AG04450 (cell line): ENCODE measurements around the gene HMG20B. TPM values are rescaled to one million over a fixed set of nuclear protein-coding genes. Genes with fewer than 3 reads are reported as not detected.

Experiments
- CTCF ChIA-PET: fragments of 300-600, 350-600 bp; formaldehyde crosslinking; extraction: SDS; loops from one replicate; lab custom pipeline; 2022; ENCODE audit warnings: antibody characterized with exemption, inconsistent platforms; lab: Charles Lee
- POLR2A ChIA-PET: fragments of 350-600 bp; formaldehyde crosslinking; extraction: SDS; loops from one replicate; lab custom pipeline; 2021; ENCODE audit warnings: antibody characterized with exemption, inconsistent platforms; lab: Yijun Ruan, JAX
- DNase-seq: peaks from one replicate; pipeline ENCODE4 v3.0.0-alpha.2; 2011; ENCODE audit warnings: low read depth, low spot score
- H3K27ac ChIP-seq: one replicate; pipeline ENCODE4 v1.5.1; 2012; ENCODE audit warnings: low read depth, low read length, control low read depth
- H3K27me3 ChIP-seq: one replicate; pipeline ENCODE4 v1.6.0; 2012; ENCODE audit warnings: low read length; ENCODE audit not compliant: control insufficient read depth, insufficient read depth
- H3K4me3 ChIP-seq: 2 replicates; pipeline ENCODE4 v1.5.1; 2011; ENCODE audit warnings: mild to moderate bottlenecking, low read depth, low read length, control low read depth
- H3K9me3 ChIP-seq: 2 replicates; pipeline ENCODE4 v1.5.1; 2012; ENCODE audit warnings: low read length; ENCODE audit not compliant: control insufficient read depth, insufficient read depth
- polyA minus RNA-seq: library from RNA; depleted of rRNA, polyadenylated mRNA; stranded (reverse); fragments of >200 nt; gene quantifications from 2 replicates; pipeline ENCODE4 v1.2.3, GENCODE V29; 2011; rRNA and poly(A)+ RNA removed
- polyA plus RNA-seq: library from polyadenylated mRNA; depleted of rRNA; stranded (reverse); fragments of >200 nt; gene quantifications from 2 replicates; pipeline ENCODE4 v1.2.3, GENCODE V29; 2011; rRNA removed
- TF ChIP-seq, protein P1 (sequence below): IDR thresholded peaks from 2 replicates; pipeline ENCODE4 v1.5.1; 2011; ENCODE audit warnings: low read depth, low read length, control low read depth, inconsistent platforms

The HMG20B gene
- polyA plus RNA-seq = 30.5 and 36.8 TPM in 2 replicates
- 10.0 and 13.1 TPM in 2 replicates for polyA minus RNA-seq

DNA sequence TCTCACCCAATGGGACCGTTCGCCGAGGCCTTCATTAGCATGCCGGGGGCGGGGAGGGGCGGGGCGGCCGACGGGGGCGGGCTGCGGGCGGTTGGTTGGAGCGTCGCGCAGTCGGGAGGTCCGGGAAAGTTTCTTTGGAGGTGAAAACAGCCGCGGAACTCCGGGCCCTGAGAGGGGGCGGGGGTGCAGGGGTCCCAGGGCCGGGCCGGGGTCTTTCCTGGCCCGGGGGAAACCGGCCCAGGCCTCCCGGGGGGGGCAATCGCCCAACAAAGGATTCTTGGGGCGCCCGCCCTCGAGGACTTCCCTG lies at the start of gene HMG20B:
Gene HMG20B, plus strand, starts transcription at position 90 of the 307 bp plus-strand sequence. CDS start 366 bp downstream, outside the sequence.
- Histone ChIP-seq H3K27ac (peak within 1 kb of the TSS; percentile 61), H3K9me3 (no peaks in the 10 kb centered on the region; the same call in 1 of the 2 replicates), H3K27me3 (no peaks in the 10 kb centered on the region), H3K4me3 (peak within 1 kb of the TSS; percentile 80)
- CTCF ChIA-PET = no interaction called here
- TF ChIP-seq, protein P1, sequence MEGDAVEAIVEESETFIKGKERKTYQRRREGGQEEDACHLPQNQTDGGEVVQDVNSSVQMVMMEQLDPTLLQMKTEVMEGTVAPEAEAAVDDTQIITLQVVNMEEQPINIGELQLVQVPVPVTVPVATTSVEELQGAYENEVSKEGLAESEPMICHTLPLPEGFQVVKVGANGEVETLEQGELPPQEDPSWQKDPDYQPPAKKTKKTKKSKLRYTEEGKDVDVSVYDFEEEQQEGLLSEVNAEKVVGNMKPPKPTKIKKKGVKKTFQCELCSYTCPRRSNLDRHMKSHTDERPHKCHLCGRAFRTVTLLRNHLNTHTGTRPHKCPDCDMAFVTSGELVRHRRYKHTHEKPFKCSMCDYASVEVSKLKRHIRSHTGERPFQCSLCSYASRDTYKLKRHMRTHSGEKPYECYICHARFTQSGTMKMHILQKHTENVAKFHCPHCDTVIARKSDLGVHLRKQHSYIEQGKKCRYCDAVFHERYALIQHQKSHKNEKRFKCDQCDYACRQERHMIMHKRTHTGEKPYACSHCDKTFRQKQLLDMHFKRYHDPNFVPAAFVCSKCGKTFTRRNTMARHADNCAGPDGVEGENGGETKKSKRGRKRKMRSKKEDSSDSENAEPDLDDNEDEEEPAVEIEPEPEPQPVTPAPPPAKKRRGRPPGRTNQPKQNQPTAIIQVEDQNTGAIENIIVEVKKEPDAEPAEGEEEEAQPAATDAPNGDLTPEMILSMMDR = no peak
- POLR2A ChIA-PET = no interaction called here
- no peak for DNase-seq

DNA sequence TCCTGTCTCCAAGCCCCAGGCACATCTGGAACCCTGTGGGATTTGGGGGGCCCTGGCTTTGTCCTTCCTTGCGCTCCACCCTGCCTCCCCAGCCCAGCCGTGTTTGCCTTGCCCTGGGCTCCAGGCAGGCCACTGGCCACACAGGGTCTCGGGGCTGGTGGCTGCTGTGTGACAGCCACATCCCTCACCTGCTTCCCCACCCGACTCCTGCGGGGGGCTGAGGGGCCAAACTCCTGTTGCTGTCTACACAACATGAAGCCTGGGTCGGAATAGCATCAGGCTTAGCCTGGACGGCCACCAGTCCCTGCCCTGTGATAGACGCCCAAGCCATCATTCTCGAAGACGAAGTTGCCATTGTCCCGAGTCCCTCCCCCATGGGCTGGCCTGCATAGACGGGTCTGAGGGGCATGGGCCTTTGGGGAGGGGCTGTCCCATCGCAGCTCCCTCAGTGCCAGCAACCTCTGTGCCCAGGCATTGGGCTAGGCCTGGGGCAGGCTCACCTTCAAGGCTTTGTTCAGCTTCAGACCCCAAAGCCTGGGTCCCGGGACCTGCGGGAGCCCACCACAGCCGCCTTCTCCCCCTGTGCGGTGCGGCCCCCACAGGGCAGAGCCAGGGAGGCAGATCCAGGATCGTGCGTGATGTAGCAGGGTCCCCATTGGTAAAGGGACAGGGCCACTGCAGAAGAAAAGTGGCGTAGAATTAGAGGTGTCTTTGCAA lies 49.2 kb upstream of the HMG20B start:
- POLR2A ChIA-PET = no interaction called here
- Histone ChIP-seq H3K4me3 (no peak overlapping the region), H3K27ac (no peak overlapping the region), H3K9me3 (no peaks in the 10 kb centered on the region; the same call in 1 of the 2 replicates), H3K27me3 (no peaks in the 10 kb centered on the region)
- CTCF ChIA-PET = no interaction called here
- TF ChIP-seq, protein P1 = no peak
- DNase-seq = no peak

DNA sequence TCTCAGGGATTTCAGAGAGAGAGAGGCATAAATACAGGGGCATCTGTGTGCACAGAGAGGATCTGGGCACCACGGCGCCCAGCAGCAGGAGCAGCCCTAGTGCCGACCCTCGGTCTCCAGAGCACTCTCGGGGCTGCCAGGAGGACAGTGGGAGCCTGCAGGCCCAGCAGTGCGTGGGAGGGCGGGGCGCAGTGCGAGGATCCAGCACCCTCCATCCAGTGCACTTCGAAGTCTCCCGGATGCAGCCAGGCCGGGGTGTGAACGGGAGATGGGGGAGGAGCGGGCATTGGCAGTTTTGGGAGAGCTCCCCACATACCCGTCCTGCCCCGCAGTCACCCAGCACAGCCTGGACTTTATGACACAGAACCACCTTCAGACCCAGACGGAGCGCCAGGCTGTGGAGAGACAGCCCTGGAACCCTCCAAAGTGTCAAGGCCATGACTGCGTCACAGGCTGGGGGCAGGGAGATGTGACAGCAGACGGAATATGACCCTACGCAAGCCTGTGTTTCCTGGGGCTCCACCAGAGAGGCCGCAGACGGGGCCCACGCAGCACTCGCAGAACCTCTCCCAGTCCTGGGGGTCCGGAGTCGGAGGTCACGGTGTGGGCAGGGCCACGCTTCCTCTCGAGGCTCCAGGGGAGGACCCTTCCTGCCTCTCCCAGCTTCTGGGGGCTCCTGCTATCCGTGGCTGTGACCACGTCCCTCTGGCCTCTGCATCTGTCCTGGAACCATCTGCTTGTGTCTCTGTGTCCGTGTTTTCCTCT lies 48.5 kb upstream of the HMG20B start:
- no peak for DNase-seq
- TF ChIP-seq, protein P1 = no peak
- ChIA-PET CTCF (no interaction called here), POLR2A (no interaction called here)
- Histone ChIP-seq H3K9me3 (no peaks in the 10 kb centered on the region; the same call in 1 of the 2 replicates), H3K4me3 (no peak overlapping the region), H3K27me3 (no peaks in the 10 kb centered on the region), H3K27ac (no peak overlapping the region)

DNA sequence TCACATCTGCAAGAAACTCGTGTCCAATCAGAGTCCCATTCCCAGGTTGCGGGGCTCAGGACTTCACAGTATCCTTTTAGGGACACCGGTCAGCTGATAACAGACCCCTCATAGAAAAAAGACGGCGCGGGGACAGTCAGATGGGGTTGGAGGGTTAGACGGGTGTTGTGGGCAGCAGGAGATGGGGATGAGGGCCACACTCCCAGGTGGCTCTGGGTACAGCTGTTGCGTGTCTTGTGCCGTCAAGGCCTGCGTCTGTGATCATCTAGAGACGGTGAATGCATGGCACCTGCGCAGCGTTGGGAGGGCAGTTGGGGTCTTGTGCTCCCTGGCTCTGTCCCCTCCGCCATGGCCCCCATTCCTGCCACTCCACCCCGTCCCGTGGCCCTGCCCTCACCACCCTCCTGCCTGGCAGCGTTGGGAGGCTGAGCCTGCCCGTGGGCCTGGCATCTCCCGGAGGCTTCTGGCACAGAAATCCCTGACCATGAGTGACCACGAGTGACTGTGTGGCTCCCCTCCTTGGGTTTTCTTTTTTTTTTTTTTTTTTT lies 47.8 kb upstream of the HMG20B start:
- ChIA-PET CTCF (no interaction called here), POLR2A (no interaction called here)
- Histone ChIP-seq H3K27ac (no peak overlapping the region), H3K27me3 (no peaks in the 10 kb centered on the region), H3K9me3 (no peaks in the 10 kb centered on the region; the same call in 1 of the 2 replicates), H3K4me3 (no peak overlapping the region)
- TF ChIP-seq, protein P1 = no peak
- no peak for DNase-seq
